IMR-90 (cell line): Measurements from ENCODE around the gene PITPNM3.

Experiments
- CEBPB ChIP-seq: IDR thresholded peaks from 2 replicates; pipeline ENCODE4 v1.6.1; 2012; ENCODE audit warnings: low read depth, low read length, improper control_type of control experiment
- TF ChIP-seq, protein P1 (sequence below): fragments of 150-350 bp; IDR thresholded peaks from 2 replicates; pipeline ENCODE4 v1.6.1; 2016; ENCODE audit warnings: low read depth, mild to moderate bottlenecking, low read length, moderate library complexity, borderline replicate concordance
- TF ChIP-seq, protein P2 (sequence below): conservative IDR thresholded peaks from 2 replicates; pipeline ENCODE4 v1.5.1; 2012; ENCODE audit warnings: mild to moderate bottlenecking, low read depth, low read length, improper control_type of control experiment

DNA sequence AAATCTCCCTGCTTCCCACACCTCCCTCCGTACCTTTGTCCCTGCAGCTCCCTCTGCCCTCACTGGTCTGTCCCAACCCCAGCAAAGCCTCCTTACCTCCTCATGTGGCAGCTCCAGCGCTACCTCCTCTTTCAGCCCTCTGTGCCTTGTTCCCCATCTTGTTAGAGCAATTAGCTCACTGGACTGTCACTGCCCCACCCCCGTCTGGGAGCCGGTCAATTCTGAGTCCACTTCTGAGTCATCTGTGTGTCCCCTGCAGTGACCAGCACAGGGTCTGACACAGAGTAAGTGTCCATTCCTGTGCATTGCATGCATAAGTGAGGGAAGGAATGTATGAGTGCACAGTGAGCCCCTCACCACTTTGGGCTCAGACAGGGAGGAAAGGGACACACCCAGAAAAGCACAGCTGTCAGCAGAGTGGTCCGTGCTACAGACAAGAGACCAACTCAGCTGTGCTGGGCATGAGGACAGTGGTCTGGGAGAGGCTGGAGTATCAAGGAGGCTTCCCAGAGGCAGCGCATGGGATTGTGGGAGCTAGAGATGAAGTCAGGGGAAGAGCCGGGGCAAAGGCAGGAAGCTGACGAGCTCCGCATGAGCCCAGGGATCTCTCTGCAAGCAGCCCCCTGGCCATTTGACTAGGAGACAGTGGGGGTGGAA lies 45.9 kb downstream of the PITPNM3 start:
- TF ChIP-seq, protein P1, sequence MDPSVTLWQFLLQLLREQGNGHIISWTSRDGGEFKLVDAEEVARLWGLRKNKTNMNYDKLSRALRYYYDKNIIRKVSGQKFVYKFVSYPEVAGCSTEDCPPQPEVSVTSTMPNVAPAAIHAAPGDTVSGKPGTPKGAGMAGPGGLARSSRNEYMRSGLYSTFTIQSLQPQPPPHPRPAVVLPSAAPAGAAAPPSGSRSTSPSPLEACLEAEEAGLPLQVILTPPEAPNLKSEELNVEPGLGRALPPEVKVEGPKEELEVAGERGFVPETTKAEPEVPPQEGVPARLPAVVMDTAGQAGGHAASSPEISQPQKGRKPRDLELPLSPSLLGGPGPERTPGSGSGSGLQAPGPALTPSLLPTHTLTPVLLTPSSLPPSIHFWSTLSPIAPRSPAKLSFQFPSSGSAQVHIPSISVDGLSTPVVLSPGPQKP: no peak
- TF ChIP-seq, protein P2, sequence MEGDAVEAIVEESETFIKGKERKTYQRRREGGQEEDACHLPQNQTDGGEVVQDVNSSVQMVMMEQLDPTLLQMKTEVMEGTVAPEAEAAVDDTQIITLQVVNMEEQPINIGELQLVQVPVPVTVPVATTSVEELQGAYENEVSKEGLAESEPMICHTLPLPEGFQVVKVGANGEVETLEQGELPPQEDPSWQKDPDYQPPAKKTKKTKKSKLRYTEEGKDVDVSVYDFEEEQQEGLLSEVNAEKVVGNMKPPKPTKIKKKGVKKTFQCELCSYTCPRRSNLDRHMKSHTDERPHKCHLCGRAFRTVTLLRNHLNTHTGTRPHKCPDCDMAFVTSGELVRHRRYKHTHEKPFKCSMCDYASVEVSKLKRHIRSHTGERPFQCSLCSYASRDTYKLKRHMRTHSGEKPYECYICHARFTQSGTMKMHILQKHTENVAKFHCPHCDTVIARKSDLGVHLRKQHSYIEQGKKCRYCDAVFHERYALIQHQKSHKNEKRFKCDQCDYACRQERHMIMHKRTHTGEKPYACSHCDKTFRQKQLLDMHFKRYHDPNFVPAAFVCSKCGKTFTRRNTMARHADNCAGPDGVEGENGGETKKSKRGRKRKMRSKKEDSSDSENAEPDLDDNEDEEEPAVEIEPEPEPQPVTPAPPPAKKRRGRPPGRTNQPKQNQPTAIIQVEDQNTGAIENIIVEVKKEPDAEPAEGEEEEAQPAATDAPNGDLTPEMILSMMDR: no peak
- TF ChIP-seq CEBPB: no peak
